ENCODE data around the gene ATXN7L3. TPM values are rescaled to one million over a fixed set of nuclear protein-coding genes. Genes with fewer than 3 reads are reported as not detected.

ATXN7L3 gene
- total RNA-seq, 4 donors from 2014 or later: 51.7 to 92.6 (median 65.7) TPM

DNA sequence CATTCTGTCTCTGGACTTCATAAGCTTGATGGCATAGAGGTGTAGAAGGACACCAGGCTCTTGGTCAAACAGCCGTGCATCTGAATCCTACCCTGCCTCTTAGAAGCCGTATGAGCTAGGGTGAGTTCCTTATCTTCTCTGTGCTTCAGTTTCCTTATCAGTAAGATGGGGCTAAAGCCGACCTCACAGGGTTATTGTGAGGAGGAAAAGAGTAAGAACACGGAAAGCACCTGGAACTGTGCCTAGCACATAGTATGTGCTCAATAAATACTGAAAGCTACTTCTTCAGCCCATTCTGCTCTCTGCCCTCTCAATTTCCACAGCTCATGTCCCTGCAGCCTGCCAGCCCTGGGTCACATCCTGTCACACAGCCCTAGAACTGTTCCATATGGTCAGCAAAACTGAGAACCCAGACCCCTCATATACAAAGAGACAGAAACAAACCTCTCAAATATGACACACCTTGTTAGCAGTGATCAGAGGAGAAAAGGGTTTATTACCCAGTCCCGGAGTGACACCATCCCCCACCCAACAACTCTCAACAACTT, 36.8 kb upstream of the ATXN7L3 start:
- no peaks in the 10 kb centered on the region for H3K4me1 ChIP-seq
- TF ChIP-seq POLR2A (IDR thresholded peaks at IDR 0.05): no peak
- TF ChIP-seq, protein P1, sequence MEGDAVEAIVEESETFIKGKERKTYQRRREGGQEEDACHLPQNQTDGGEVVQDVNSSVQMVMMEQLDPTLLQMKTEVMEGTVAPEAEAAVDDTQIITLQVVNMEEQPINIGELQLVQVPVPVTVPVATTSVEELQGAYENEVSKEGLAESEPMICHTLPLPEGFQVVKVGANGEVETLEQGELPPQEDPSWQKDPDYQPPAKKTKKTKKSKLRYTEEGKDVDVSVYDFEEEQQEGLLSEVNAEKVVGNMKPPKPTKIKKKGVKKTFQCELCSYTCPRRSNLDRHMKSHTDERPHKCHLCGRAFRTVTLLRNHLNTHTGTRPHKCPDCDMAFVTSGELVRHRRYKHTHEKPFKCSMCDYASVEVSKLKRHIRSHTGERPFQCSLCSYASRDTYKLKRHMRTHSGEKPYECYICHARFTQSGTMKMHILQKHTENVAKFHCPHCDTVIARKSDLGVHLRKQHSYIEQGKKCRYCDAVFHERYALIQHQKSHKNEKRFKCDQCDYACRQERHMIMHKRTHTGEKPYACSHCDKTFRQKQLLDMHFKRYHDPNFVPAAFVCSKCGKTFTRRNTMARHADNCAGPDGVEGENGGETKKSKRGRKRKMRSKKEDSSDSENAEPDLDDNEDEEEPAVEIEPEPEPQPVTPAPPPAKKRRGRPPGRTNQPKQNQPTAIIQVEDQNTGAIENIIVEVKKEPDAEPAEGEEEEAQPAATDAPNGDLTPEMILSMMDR (IDR thresholded peaks at IDR 0.05): no peak
- no peaks in the 10 kb centered on the region for H3K36me3 ChIP-seq
- DNase-seq: no peak
- no peak overlapping the region for H3K27ac ChIP-seq
- no peaks in the 10 kb centered on the region for H3K27me3 ChIP-seq
- no peak overlapping the region for H3K4me3 ChIP-seq
- H3K9me3 ChIP-seq: no peaks in the 10 kb centered on the region

DNA sequence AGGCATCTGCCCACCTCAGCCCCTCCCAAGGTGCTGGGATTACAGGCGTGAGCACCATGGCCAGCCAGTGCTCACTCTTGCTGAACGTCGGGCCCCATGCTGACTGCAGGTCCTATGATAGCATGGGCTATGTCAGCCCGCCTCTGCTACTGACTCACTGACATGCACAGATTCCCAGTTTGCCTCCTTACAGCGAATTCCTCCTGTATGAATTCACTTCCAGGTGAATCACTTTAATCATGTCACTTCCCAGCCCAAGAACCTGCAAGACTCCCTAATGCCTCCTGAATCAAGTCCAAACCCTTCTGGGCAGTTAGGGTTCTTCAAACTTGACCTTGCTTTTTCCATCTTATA, 35.9 kb upstream of the ATXN7L3 start:
- TF ChIP-seq, protein P1 (IDR thresholded peaks at IDR 0.05): no peak
- no peak for TF ChIP-seq POLR2A (IDR thresholded peaks at IDR 0.05)

DNA sequence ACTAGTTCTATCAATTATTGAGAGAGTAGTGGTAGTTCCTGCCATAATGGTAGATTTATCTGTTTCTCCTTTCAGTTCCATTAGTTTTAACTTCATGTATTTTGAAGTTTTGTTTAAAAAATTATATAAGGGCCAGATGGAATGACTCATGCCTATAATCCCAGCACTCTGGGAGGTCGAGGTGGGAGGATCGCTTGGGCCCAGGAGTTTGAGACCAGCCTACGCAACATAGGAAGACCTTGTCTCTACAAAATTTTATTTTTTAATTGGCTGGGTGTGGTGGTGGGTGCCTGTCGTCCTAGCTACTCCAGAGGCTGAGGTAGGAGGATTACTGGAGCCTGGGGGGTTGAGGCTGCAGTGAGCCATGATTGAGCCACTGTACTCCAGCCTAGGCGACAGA, 33.9 kb upstream of the ATXN7L3 start:
- DNase-seq: no peak
- TF ChIP-seq, protein P1 (IDR thresholded peaks at IDR 0.05): no peak
- no peak for TF ChIP-seq POLR2A (IDR thresholded peaks at IDR 0.05)
- H3K27me3 ChIP-seq: no peaks in the 10 kb centered on the region
- no peaks in the 10 kb centered on the region for H3K36me3 ChIP-seq
- H3K4me1 ChIP-seq: no peaks in the 10 kb centered on the region
- H3K4me3 ChIP-seq: no peak overlapping the region
- H3K27ac ChIP-seq: no peak overlapping the region
- H3K9me3 ChIP-seq: no peaks in the 10 kb centered on the region

More for the DNA sequence above, 35.9 kb upstream of the ATXN7L3 start:
- no peak for DNase-seq
- Histone ChIP-seq H3K9me3 (no peaks in the 10 kb centered on the region), H3K36me3 (no peaks in the 10 kb centered on the region), H3K27ac (no peak overlapping the region), H3K4me1 (no peaks in the 10 kb centered on the region), H3K27me3 (no peaks in the 10 kb centered on the region), H3K4me3 (no peak overlapping the region)

DNA sequence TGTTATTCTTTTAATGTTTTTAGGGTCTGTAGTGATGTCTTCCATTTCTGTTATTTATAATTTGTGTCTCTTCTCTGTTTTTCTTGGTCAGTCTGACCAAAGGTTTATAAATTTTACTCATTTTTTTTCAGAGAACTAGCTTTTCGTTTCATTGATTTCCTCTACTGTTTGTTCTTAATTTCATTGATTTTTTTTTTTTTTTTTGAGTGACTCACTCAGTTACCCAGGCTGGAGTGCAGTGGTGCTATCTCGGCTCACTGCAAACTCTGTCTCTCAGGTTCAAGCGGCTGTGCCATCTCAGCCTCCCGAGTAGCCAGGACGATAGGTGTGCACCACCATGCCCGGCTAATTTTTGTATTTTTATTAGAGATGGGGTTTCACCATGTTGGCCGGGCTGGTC, 32.4 kb upstream of the ATXN7L3 start:
- Histone ChIP-seq H3K27ac (no peak overlapping the region), H3K36me3 (no peaks in the 10 kb centered on the region), H3K4me3 (no peak overlapping the region), H3K9me3 (no peaks in the 10 kb centered on the region), H3K4me1 (no peaks in the 10 kb centered on the region), H3K27me3 (no peaks in the 10 kb centered on the region)
- DNase-seq: no peak
- TF ChIP-seq, protein P1 (IDR thresholded peaks at IDR 0.05): no peak
- TF ChIP-seq POLR2A (IDR thresholded peaks at IDR 0.05): no peak

- no peak for DNase-seq
- Histone ChIP-seq H3K4me3 (no peak overlapping the region), H3K27me3 (no peaks in the 10 kb centered on the region), H3K27ac (no peak overlapping the region), H3K9me3 (no peaks in the 10 kb centered on the region), H3K4me1 (no peaks in the 10 kb centered on the region), H3K36me3 (no peaks in the 10 kb centered on the region)
- TF ChIP-seq, protein P1 (IDR thresholded peaks at IDR 0.05): no peak
These were observed 30.5 kb upstream of the ATXN7L3 start for GRCh38 chr17:44230140-44230539.

DNA sequence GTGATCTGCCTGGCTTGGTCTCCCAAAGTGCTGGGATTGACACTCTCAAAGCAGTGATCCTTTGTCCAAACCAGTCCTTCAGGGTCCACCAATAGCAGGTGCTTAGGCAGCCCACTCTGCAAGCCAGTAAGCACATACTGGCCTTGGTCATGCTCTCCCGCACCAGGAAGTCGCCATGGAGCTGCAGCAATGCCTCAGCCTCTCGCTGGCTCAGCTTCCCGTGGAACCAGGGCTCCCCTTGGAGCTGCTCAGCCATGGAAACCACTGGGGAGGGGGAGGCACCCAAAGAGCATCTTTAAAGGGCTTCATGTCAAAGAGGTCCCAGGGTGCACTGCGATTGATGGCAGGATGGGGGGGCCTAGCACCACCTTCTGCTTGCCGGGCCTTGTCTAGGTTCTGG, 29.4 kb upstream of the ATXN7L3 start:
- no peaks in the 10 kb centered on the region for H3K9me3 ChIP-seq
- no peak for DNase-seq
- H3K36me3 ChIP-seq: no peaks in the 10 kb centered on the region

More for the DNA sequence above, 29.4 kb upstream of the ATXN7L3 start:
- H3K27ac ChIP-seq: no peak overlapping the region
- no peak for TF ChIP-seq POLR2A (IDR thresholded peaks at IDR 0.05)
- TF ChIP-seq, protein P1 (IDR thresholded peaks at IDR 0.05): no peak
- H3K27me3 ChIP-seq: no peaks in the 10 kb centered on the region
- no peak overlapping the region for H3K4me3 ChIP-seq
- H3K4me1 ChIP-seq: no peaks in the 10 kb centered on the region
